WTC11 (cell line): ENCODE data around the gene WDR76. TPM values are rescaled to one million over a fixed set of nuclear protein-coding genes. Genes with fewer than 3 reads are reported as not detected.

Experiments used
- ATAC-seq: fragments of 200-7000 bp; cut with Tn5 transposase; 2 replicates; pipeline ENCODE4 v1.10.0; 2021; ENCODE audit warnings: mild to moderate bottlenecking, moderate library complexity
- CTCF ChIA-PET: fragments of 300-600 bp; sonication (Branson Sonifier 250); formaldehyde crosslinking; loops from one replicate; lab custom pipeline; 2021; ENCODE audit warnings: antibody characterized with exemption; lab: Charles Lee
- POLR2A ChIA-PET: fragments of 350-600 bp; sonication (Branson Sonifier 250); formaldehyde crosslinking; loops from one replicate; lab custom pipeline; 2021; ENCODE audit warnings: antibody characterized with exemption; lab: Charles Lee
- DNase-seq: peaks from one replicate; pipeline ENCODE4 v3.0.0; 2021; ENCODE audit warnings: low spot score
- H3K27ac Mint-ChIP-seq: 2 replicates; pipeline ENCODE4 v1.8.0; 2021; ENCODE audit warnings: mixed read lengths
- H3K27me3 Mint-ChIP-seq: 2 replicates; pipeline ENCODE4 v1.8.0; 2021; ENCODE audit warnings: low read depth, mild to moderate bottlenecking, moderate library complexity, mixed read lengths
- H3K36me3 Mint-ChIP-seq: 2 replicates; pipeline ENCODE4 v1.8.0; 2021; ENCODE audit warnings: mixed read lengths
- H3K4me1 Mint-ChIP-seq: 2 replicates; pipeline ENCODE4 v1.8.0; 2022; ENCODE audit warnings: mixed read lengths
- H3K4me3 Mint-ChIP-seq: 2 replicates; pipeline ENCODE4 v1.8.0; 2021; ENCODE audit warnings: mild to moderate bottlenecking, moderate library complexity, mixed read lengths
- H3K9me3 Mint-ChIP-seq: 2 replicates; pipeline ENCODE4 v1.8.0; 2021; ENCODE audit warnings: mixed read lengths
- E2F4 ChIP-seq: sonication (generic); formaldehyde crosslinking; IDR thresholded peaks from 2 replicates; pipeline ENCODE4 v1.8.1; 2022; ENCODE audit warnings: low read depth, mild to moderate bottlenecking, moderate library complexity, missing genetic modification reagents, borderline replicate concordance
- FOXP4 ChIP-seq: sonication (generic); formaldehyde crosslinking; IDR thresholded peaks from 2 replicates; pipeline ENCODE4 v1.8.0; 2022; ENCODE audit warnings: mild to moderate bottlenecking, missing genetic modification reagents
- GABPB1 ChIP-seq: sonication (generic); formaldehyde crosslinking; IDR thresholded peaks from 2 replicates; pipeline ENCODE4 v1.8.1; 2023; ENCODE audit warnings: mild to moderate bottlenecking, missing genetic modification reagents
- GTF2I ChIP-seq: fragments of 250-450 bp; sonication (Bioruptor Pico); conservative IDR thresholded peaks from 2 replicates; pipeline ENCODE4 v1.4.0; 2021; ENCODE audit warnings: mild to moderate bottlenecking
- IRF2 ChIP-seq: sonication (generic); formaldehyde crosslinking; IDR thresholded peaks from 2 replicates; pipeline ENCODE4 v1.8.0; 2022; ENCODE audit warnings: low read depth, missing genetic modification reagents, borderline replicate concordance
- PRDM15 ChIP-seq: sonication (generic); formaldehyde crosslinking; IDR thresholded peaks from 2 replicates; pipeline ENCODE4 v1.8.0; 2022; ENCODE audit warnings: missing genetic modification reagents
- TCF7 ChIP-seq: sonication (generic); formaldehyde crosslinking; IDR thresholded peaks from 2 replicates; pipeline ENCODE4 v1.8.0; 2022; ENCODE audit warnings: mild to moderate bottlenecking, low read depth, missing genetic modification reagents, moderate library complexity
- TEAD4 ChIP-seq: sonication (generic); formaldehyde crosslinking; IDR thresholded peaks from 2 replicates; pipeline ENCODE4 v1.8.0; 2022; ENCODE audit warnings: mild to moderate bottlenecking, missing genetic modification reagents
- ZNF425 ChIP-seq: fragments of 250-450 bp; sonication (Bioruptor Pico); conservative IDR thresholded peaks from 2 replicates; pipeline ENCODE4 v1.9.0; 2021; ENCODE audit warnings: mild to moderate bottlenecking
- total RNA-seq: library from RNA; stranded (reverse); gene quantifications from 3 replicates; pipeline ENCODE4 v1.2.3, GENCODE V29; 2021
- TF ChIP-seq, protein P1 (sequence below): sonication (generic); formaldehyde crosslinking; IDR thresholded peaks from 2 replicates; pipeline ENCODE4 v1.8.0; 2022; ENCODE audit warnings: mild to moderate bottlenecking, missing genetic modification reagents
- TF ChIP-seq, protein P2 (sequence below): fragments of 250-450 bp; sonication (Bioruptor Pico); IDR thresholded peaks from 2 replicates; pipeline ENCODE4 v1.9.0; 2021; ENCODE audit warnings: moderate library complexity, mild to moderate bottlenecking, inconsistent platforms, borderline replicate concordance
- TF ChIP-seq, protein P3 (sequence below): sonication (generic); formaldehyde crosslinking; IDR thresholded peaks from 2 replicates; pipeline ENCODE4 v1.8.0; 2022; ENCODE audit warnings: mild to moderate bottlenecking, missing genetic modification reagents
- TF ChIP-seq, protein P4 (sequence below): fragments of 250-450 bp; sonication (Bioruptor Pico); IDR thresholded peaks from 2 replicates; pipeline ENCODE4 v1.9.0; 2021; ENCODE audit warnings: mild to moderate bottlenecking

The WDR76 gene
- total RNA-seq, 1 experiment from 2014 or later: 16.2 TPM

DNA sequence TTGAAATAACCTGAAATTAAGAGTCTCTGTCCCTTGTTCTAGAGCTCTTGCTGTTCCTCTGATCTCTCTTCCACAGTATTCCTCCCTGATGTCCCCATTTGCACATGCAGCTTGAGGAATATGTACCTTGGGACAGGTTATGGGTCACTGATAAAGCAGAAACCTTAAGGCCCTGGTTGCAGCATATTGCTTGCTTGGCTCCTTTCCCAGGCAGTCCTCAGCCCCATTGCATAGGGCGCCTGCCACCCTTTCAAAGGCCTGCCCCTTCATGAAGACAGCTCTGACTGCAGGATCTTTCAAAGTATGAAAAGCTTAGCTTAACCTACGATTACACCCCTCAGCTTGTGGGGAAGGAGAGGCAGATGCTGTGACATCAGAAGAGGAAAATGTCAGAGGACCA lies 51.6 kb downstream of the WDR76 start:
- peak overlapping the region; percentile 45; the same call in 1 of the 2 replicates for H3K27ac Mint-ChIP-seq
- DNase-seq (no peak), ATAC-seq (no peak)
- ChIA-PET POLR2A (interaction anchor here (0.6 to 0.7 kb wide), 2 partner anchors 175 to 317 kb away, joined by 4 read pairs; partner anchors contain the start of gene FRMD5), CTCF (interaction anchor here (1.2 kb wide), 1 partner anchor 81 kb away, joined by 4 read pairs; no protein-coding TSS in a partner anchor)
- no peak overlapping the region for H3K4me3 Mint-ChIP-seq
- no peaks in the 10 kb centered on the region for H3K27me3 Mint-ChIP-seq
- H3K4me1 Mint-ChIP-seq: peaks cover 16% of the 10 kb centered on the region
- no peaks in the 10 kb centered on the region for H3K9me3 Mint-ChIP-seq
- TF ChIP-seq E2F4 (CRISPR knock-in tag) (no peak), ZNF425 (CRISPR knock-in tag) (no peak), TCF7 (CRISPR knock-in tag) (no peak), TEAD4 (no peak)
- TF ChIP-seq, protein P1, sequence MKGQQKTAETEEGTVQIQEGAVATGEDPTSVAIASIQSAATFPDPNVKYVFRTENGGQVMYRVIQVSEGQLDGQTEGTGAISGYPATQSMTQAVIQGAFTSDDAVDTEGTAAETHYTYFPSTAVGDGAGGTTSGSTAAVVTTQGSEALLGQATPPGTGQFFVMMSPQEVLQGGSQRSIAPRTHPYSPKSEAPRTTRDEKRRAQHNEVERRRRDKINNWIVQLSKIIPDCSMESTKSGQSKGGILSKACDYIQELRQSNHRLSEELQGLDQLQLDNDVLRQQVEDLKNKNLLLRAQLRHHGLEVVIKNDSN (CRISPR knock-in tag): no peak
- peaks cover 17% of the 10 kb centered on the region for H3K36me3 Mint-ChIP-seq

DNA sequence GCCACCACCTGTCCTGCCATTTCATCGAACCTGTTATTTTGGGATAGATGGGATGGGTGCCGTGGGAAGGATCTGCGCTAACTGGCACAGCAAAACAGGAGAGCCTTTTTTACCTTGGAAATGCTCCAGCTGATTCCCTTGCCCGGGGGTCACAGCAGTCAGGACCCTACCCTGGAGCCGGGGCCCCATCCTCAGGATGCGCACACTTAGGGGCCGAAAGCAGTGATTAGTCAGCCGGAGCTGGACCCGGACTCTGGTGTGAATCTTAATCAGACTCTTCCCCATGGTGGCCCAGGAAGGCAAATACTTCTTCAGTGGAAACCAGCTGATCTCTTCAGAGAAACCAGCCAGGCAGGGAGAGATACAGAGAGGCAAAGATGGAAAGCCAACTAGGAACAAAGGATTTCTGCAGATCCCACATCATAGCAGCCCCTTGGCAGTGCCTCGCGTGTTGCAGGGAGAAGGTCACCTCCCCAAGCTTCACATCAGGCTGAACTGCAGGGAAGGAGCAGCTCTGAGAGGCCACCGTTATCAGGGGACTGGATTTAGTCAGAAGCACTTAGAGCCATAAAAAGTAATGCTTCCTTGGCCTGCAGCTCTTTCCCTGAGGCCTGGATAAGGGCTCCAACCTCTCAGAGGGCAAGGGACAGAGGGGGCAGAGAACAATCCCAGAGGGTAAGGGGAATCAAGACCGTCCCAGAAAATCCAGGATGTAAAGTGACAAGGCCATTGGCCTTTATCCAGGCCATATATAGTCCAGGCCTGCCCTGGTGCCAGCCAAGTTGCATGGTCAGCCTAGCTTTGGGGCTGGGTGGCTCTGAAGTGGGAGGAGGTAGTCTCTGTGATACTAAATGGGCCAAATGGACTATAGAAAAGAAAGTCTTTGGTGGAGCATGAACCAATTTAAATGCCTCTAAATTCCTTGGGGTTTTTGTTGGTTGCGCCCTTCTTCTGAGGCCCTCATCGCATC lies 52.9 kb downstream of the WDR76 start:
- ATAC-seq: no peak
- Mint-ChIP-seq H3K4me1 (peaks cover 16% of the 10 kb centered on the region), H3K9me3 (no peaks in the 10 kb centered on the region), H3K27ac (peak overlapping the region; percentile 63; the same call in 1 of the 2 replicates), H3K36me3 (peaks cover 19% of the 10 kb centered on the region), H3K4me3 (no peak overlapping the region), H3K27me3 (no peaks in the 10 kb centered on the region)
- ChIA-PET CTCF (interaction anchor here (1.2 to 3.4 kb wide), 5 partner anchors 9 to 187 kb away, joined by 4 to 45 read pairs (median 20); no protein-coding TSS in a partner anchor), POLR2A (no interaction called here)
- no peak for DNase-seq
- TF ChIP-seq PRDM15 (CRISPR knock-in tag) (no peak), GTF2I (no peak), FOXP4 (CRISPR knock-in tag) (no peak), GABPB1 (CRISPR knock-in tag) (no peak), ZNF425 (CRISPR knock-in tag) (no peak), IRF2 (no peak)
- TF ChIP-seq, protein P2, sequence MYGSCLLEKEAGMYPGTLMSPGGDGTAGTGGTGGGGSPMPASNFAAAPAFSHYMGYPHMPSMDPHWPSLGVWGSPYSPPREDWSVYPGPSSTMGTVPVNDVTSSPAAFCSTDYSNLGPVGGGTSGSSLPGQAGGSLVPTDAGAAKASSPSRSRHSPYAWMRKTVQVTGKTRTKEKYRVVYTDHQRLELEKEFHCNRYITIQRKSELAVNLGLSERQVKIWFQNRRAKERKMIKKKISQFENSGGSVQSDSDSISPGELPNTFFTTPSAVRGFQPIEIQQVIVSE (CRISPR knock-in tag): no peak
- TF ChIP-seq, protein P3, sequence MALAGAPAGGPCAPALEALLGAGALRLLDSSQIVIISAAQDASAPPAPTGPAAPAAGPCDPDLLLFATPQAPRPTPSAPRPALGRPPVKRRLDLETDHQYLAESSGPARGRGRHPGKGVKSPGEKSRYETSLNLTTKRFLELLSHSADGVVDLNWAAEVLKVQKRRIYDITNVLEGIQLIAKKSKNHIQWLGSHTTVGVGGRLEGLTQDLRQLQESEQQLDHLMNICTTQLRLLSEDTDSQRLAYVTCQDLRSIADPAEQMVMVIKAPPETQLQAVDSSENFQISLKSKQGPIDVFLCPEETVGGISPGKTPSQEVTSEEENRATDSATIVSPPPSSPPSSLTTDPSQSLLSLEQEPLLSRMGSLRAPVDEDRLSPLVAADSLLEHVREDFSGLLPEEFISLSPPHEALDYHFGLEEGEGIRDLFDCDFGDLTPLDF (CRISPR knock-in tag): no peak
- TF ChIP-seq, protein P4, sequence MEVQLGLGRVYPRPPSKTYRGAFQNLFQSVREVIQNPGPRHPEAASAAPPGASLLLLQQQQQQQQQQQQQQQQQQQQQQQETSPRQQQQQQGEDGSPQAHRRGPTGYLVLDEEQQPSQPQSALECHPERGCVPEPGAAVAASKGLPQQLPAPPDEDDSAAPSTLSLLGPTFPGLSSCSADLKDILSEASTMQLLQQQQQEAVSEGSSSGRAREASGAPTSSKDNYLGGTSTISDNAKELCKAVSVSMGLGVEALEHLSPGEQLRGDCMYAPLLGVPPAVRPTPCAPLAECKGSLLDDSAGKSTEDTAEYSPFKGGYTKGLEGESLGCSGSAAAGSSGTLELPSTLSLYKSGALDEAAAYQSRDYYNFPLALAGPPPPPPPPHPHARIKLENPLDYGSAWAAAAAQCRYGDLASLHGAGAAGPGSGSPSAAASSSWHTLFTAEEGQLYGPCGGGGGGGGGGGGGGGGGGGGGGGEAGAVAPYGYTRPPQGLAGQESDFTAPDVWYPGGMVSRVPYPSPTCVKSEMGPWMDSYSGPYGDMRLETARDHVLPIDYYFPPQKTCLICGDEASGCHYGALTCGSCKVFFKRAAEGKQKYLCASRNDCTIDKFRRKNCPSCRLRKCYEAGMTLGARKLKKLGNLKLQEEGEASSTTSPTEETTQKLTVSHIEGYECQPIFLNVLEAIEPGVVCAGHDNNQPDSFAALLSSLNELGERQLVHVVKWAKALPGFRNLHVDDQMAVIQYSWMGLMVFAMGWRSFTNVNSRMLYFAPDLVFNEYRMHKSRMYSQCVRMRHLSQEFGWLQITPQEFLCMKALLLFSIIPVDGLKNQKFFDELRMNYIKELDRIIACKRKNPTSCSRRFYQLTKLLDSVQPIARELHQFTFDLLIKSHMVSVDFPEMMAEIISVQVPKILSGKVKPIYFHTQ: no peak
